Measurements from ENCODE around the gene APPBP2.
"Not testable (repeated sequence)": the region's sequence is repeated elsewhere in the genome, so short reads cannot be mapped to it uniquely, and the experiment has no call there.

Gene APPBP2

GRCh38 chr17:60529806-60530205 lies 3.8 kb upstream of the APPBP2 start:
- no peak for DNase-seq

GRCh38 chr17:60528828-60529227 lies 2.8 kb upstream of the APPBP2 start:
- DNase-seq: no peak

- no peak for DNase-seq
Measured at GRCh38 chr17:60527701-60528100, 1.7 kb upstream of the APPBP2 start.

- no peak for DNase-seq
Measured at GRCh38 chr17:60526726-60527125, 684 bp upstream of the APPBP2 start.

- DNase-seq: no peak
Measured at GRCh38 chr17:60525328-60525684, 736 bp downstream of the APPBP2 start.

GRCh38 chr17:60524463-60525327 lies 1.3 kb downstream of the APPBP2 start:
- DNase-seq: no peak

- no peak for DNase-seq
Measured at GRCh38 chr17:60523822-60524221, 2.2 kb downstream of the APPBP2 start.

- DNase-seq: no peak
Measured at GRCh38 chr17:60522889-60523626, 3.0 kb downstream of the APPBP2 start.

- DNase-seq: no peak
Measured at GRCh38 chr17:60519795-60520194, 6.2 kb downstream of the APPBP2 start.

- DNase-seq: not testable (repeated sequence)
Measured at GRCh38 chr17:60515683-60516082, 10.4 kb downstream of the APPBP2 start.

- not testable (repeated sequence) for DNase-seq
Measured at GRCh38 chr17:60515199-60515598, 10.8 kb downstream of the APPBP2 start.

- no peak for DNase-seq
Measured at GRCh38 chr17:60514500-60514899, 11.5 kb downstream of the APPBP2 start.

GRCh38 chr17:60514053-60514452 lies 12.0 kb downstream of the APPBP2 start:
- no peak for DNase-seq

GRCh38 chr17:60513014-60513413 lies 13.0 kb downstream of the APPBP2 start:
- DNase-seq: no peak

- DNase-seq: no peak
Measured at GRCh38 chr17:60510723-60511122, 15.3 kb downstream of the APPBP2 start.

- DNase-seq: no peak
Measured at GRCh38 chr17:60510031-60510430, 16.0 kb downstream of the APPBP2 start.

- no peak for DNase-seq
Measured at GRCh38 chr17:60508384-60508980, 17.6 kb downstream of the APPBP2 start.

- no peak for DNase-seq
Measured at GRCh38 chr17:60506312-60506711, 19.7 kb downstream of the APPBP2 start.

GRCh38 chr17:60502145-60502544 lies 23.9 kb downstream of the APPBP2 start:
- DNase-seq: no peak

GRCh38 chr17:60501589-60501988 lies 24.5 kb downstream of the APPBP2 start:
- DNase-seq: no peak

- DNase-seq: no peak
Measured at GRCh38 chr17:60496041-60496440, 30.0 kb downstream of the APPBP2 start.

GRCh38 chr17:60495260-60495659 lies 30.8 kb downstream of the APPBP2 start:
- DNase-seq: no peak

- no peak for DNase-seq
Measured at GRCh38 chr17:60493847-60494321, 32.2 kb downstream of the APPBP2 start.

GRCh38 chr17:60491771-60492170 lies 34.3 kb downstream of the APPBP2 start:
- DNase-seq: no peak

Measured in activated gamma-delta T cell treated with Interleukin-2 at 50 U/mL for 16 hours (primary cell).